ENCODE data around the gene TCF7L1. TPM values are rescaled to one million over a fixed set of nuclear protein-coding genes. Genes with fewer than 3 reads are reported as not detected.
A peak's percentile ranks its signal among the peaks of the same experiment; 100 is the strongest.

TCF7L1 gene
- total RNA-seq, 2 donors from 2014 or later = 71.9 to 73.3 TPM

DNA sequence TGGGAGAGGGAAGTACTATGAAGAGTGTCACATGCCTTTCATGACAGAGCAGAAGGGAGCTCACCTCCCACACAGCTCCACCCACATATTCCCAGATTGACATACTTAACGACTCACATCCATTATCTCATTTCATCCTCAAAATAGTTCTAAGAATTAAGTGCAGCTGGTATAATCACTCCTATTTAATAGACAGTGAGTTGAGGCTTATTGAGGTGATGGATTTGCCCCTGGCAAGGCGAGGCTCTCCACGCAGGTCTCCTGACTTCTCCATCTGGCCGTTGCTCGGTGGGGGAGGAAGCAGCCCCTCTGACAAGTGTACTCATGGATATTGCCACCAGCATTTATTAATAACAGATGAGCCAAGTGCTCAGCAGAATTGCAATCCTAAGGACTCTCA, 113.2 kb downstream of the TCF7L1 start:
- H3K4me1 ChIP-seq (ENCODE audit: control insufficient read depth, insufficient read depth, low read length) = peaks cover 6% of the 10 kb centered on the region

DNA sequence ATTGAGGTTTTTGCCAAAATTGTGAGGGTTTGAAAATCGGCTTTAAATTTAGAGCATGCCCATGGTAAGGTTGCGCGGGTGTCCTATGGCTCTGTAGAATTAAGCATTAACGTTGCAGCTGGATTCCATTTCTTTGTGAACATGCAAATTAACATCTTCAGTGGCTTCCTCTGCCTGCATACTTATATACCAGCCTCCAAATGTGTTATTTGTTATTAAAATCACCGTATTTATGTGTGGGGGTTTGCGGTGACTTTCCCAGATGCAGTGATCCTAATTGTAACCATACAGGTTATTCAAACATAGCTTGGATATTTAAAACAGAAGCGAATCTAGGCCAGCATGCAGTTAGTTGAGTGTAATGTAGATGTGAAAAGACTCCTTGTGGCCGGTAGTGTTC, 114.4 kb downstream of the TCF7L1 start:
- no peak overlapping the region for H3K4me3 ChIP-seq (ENCODE audit: low read length)
- H3K4me1 ChIP-seq (ENCODE audit: control insufficient read depth, insufficient read depth, low read length) = peaks cover 6% of the 10 kb centered on the region
- 64 to 76% methylated on average over 3 to 8 of the region's 8 CpGs for WGBS, 2 experiments (ENCODE audit: insufficient coverage in 1 of 2, insufficient read length in 1 of 2)
- peaks cover 81% of the 10 kb centered on the region for H3K4me1 Mint-ChIP-seq
- no peak overlapping the region for H3K27ac ChIP-seq (ENCODE audit: low read depth, low read length)
- peak overlapping the region; percentile 41 for H3K27ac Mint-ChIP-seq
- H3K4me3 Mint-ChIP-seq = no peak overlapping the region
- no peaks in the 10 kb centered on the region for H3K27me3 ChIP-seq (ENCODE audit: control insufficient read depth, insufficient read depth, low read length, poor library complexity, severe bottlenecking)
- H3K27me3 Mint-ChIP-seq (ENCODE audit: insufficient read depth) = no peaks in the 10 kb centered on the region
- H3K9me3 ChIP-seq (ENCODE audit: control insufficient read depth, low read length) = no peaks in the 10 kb centered on the region
- peaks cover 10% of the 10 kb centered on the region for H3K36me3 ChIP-seq (ENCODE audit: control insufficient read depth, insufficient read depth, low read length)
- H3K9ac ChIP-seq (ENCODE audit: extremely low read depth, low read length, poor library complexity, severe bottlenecking) = no peak overlapping the region
- H3K9me3 Mint-ChIP-seq = no peaks in the 10 kb centered on the region
- TF ChIP-seq, protein P1, sequence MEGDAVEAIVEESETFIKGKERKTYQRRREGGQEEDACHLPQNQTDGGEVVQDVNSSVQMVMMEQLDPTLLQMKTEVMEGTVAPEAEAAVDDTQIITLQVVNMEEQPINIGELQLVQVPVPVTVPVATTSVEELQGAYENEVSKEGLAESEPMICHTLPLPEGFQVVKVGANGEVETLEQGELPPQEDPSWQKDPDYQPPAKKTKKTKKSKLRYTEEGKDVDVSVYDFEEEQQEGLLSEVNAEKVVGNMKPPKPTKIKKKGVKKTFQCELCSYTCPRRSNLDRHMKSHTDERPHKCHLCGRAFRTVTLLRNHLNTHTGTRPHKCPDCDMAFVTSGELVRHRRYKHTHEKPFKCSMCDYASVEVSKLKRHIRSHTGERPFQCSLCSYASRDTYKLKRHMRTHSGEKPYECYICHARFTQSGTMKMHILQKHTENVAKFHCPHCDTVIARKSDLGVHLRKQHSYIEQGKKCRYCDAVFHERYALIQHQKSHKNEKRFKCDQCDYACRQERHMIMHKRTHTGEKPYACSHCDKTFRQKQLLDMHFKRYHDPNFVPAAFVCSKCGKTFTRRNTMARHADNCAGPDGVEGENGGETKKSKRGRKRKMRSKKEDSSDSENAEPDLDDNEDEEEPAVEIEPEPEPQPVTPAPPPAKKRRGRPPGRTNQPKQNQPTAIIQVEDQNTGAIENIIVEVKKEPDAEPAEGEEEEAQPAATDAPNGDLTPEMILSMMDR (conservative IDR thresholded peaks at IDR 0.05) = no peak
- no peak for DNase-seq
- peaks cover 9% of the 10 kb centered on the region for H3K36me3 Mint-ChIP-seq (ENCODE audit: low read depth)

More for the DNA sequence above, 113.2 kb downstream of the TCF7L1 start:
- no peak overlapping the region for H3K27ac ChIP-seq (ENCODE audit: low read depth, low read length)
- 89 to 96% methylated on average over 3 to 5 of the region's 5 CpGs for WGBS, 2 experiments (ENCODE audit: insufficient coverage in 1 of 2, insufficient read length in 1 of 2)
- no peak overlapping the region for H3K4me3 Mint-ChIP-seq
- H3K27me3 Mint-ChIP-seq (ENCODE audit: insufficient read depth) = no peaks in the 10 kb centered on the region
- H3K36me3 ChIP-seq (ENCODE audit: control insufficient read depth, insufficient read depth, low read length) = peaks cover 6% of the 10 kb centered on the region
- TF ChIP-seq, protein P1 (conservative IDR thresholded peaks at IDR 0.05) = no peak
- no peak for DNase-seq
- peaks cover 7% of the 10 kb centered on the region for H3K36me3 Mint-ChIP-seq (ENCODE audit: low read depth)
- no peak overlapping the region for H3K9ac ChIP-seq (ENCODE audit: extremely low read depth, low read length, poor library complexity, severe bottlenecking)
- H3K9me3 Mint-ChIP-seq = no peaks in the 10 kb centered on the region
- no peaks in the 10 kb centered on the region for H3K27me3 ChIP-seq (ENCODE audit: control insufficient read depth, insufficient read depth, low read length, poor library complexity, severe bottlenecking)
- H3K4me3 ChIP-seq (ENCODE audit: low read length) = no peak overlapping the region
- no peaks in the 10 kb centered on the region for H3K9me3 ChIP-seq (ENCODE audit: control insufficient read depth, low read length)
- no peak overlapping the region for H3K27ac Mint-ChIP-seq
- H3K4me1 Mint-ChIP-seq = peaks cover 80% of the 10 kb centered on the region

DNA sequence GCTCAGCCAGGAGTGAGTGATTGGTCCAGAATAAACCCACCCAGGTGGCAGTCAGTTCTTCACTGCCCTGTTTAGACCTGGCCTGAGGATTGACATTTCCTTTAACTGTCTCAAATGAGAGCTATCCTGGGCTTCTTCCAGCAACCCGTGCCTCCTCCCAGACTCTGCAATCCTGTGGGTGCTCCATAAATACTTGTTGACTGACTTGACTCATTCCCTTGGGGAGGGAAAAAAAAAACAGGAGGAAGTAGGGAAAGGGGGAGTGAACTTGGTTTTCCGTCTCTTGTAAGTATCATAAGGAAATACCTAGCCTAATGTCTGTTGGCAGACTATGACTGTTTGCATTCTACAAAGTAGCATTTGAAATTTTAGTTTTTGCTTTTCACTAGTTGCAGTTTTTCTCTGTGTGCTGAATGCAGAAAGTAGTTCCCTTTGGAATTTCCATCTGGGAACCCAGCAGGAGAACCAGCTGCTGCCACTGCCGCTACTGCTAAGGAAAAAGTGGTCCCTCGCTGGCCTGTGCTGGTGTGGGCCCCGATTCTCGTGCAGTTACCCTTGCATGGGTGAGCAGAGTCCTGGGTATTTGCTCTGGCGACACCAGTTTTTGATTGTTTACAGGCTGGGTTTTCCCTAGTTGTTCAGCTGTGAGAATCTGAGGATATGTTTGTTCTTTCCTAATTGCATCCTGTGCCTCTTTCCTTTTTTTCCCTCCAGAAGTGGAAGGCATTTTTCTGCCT, 115.7 kb downstream of the TCF7L1 start:
- DNase-seq = no peak
- no peak overlapping the region for H3K4me3 ChIP-seq (ENCODE audit: low read length)
- H3K4me1 ChIP-seq (ENCODE audit: control insufficient read depth, insufficient read depth, low read length) = peaks cover 11% of the 10 kb centered on the region
- H3K9ac ChIP-seq (ENCODE audit: extremely low read depth, low read length, poor library complexity, severe bottlenecking) = no peak overlapping the region
- no peaks in the 10 kb centered on the region for H3K9me3 ChIP-seq (ENCODE audit: control insufficient read depth, low read length)
- Mint-ChIP-seq H3K27me3 (ENCODE audit: insufficient read depth) (no peaks in the 10 kb centered on the region), H3K4me1 (peaks cover 81% of the 10 kb centered on the region), H3K9me3 (no peaks in the 10 kb centered on the region), H3K4me3 (no peak overlapping the region), H3K36me3 (ENCODE audit: low read depth) (peaks cover 9% of the 10 kb centered on the region), H3K27ac (peak overlapping the region; percentile 50)
- H3K27ac ChIP-seq (ENCODE audit: low read depth, low read length) = no peak overlapping the region
- H3K36me3 ChIP-seq (ENCODE audit: control insufficient read depth, insufficient read depth, low read length) = peaks cover 14% of the 10 kb centered on the region
- WGBS, 2 experiments (ENCODE audit: insufficient coverage in 1 of 2, insufficient read length in 1 of 2) = 72 to 73% methylated on average over 5 to 7 of the region's 7 CpGs
- TF ChIP-seq, protein P1 (conservative IDR thresholded peaks at IDR 0.05) = no peak
- no peaks in the 10 kb centered on the region for H3K27me3 ChIP-seq (ENCODE audit: control insufficient read depth, insufficient read depth, low read length, poor library complexity, severe bottlenecking)

All from endodermal cell (in vitro differentiated cells).